HepG2 (cell line): ENCODE results near the gene CASKIN2. TPM values are rescaled to one million over a fixed set of nuclear protein-coding genes. Genes with fewer than 3 reads are reported as not detected.
A peak's percentile ranks its signal among the peaks of the same experiment; 100 is the strongest.

Experiments used
- ATAC-seq: fragments of 200-7000 bp; cut with Tn5 transposase; 3 replicates; pipeline ENCODE4 v1.9.1; 2020; ENCODE audit warnings: mild to moderate bottlenecking, moderate library complexity
- BruUV-seq: library from RNA; stranded (reverse); fragments of 400-500 nt; replicated peaks from 2 replicates; lab custom pipeline; 2021; lab: Mats Ljungman, UMichigan
- CTCF ChIA-PET: fragments of 300-600 bp; formaldehyde crosslinking; extraction: SDS; loops from one replicate; lab custom pipeline; 2021; ENCODE audit warnings: low total read pairs, inconsistent platforms, low intra/inter-chr PET ratio; lab: Yijun Ruan, JAX
- POLR2A ChIA-PET: fragments of 350-600 bp; sonication (Branson Sonifier 250); formaldehyde crosslinking; loops from one replicate; lab custom pipeline; 2020; ENCODE audit warnings: antibody characterized with exemption, inconsistent platforms; lab: Yijun Ruan, JAX
- DNase-seq: peaks from one replicate; pipeline ENCODE4 v3.0.0-alpha.2; 2015; ENCODE audit warnings: low spot score
- FAIRE-seq: peaks from 3 replicates; lab custom pipeline; 2011; peaks lifted over from hg19 to GRCh38; lab: Jason Lieb, UNC
- H2AFZ ChIP-seq: one replicate; pipeline ENCODE4 v1.6.1; 2011; ENCODE audit warnings: low read length, inconsistent platforms
- H3K27ac ChIP-seq: fragments of 300-600 bp; 3 replicates; pipeline ENCODE4 v1.8.0; 2011; ENCODE audit warnings: mixed run types, mild to moderate bottlenecking, mixed read lengths, low read length, inconsistent platforms; ENCODE audit not compliant: insufficient read depth; ENCODE audit errors: extremely low read length
- H3K27me3 ChIP-seq, 2 experiments: fragments of 200-600 bp in 1 of 2; 2 replicates in 1 of 2; 3 replicates in 1 of 2; pipeline versions ENCODE4 v1.6.0 to v1.8.0; 2011; ENCODE audit warnings: low read length in 2 of 2, mild to moderate bottlenecking in 2 of 2, moderate library complexity in 2 of 2, inconsistent platforms in 1 of 2; ENCODE audit not compliant: insufficient read depth in 2 of 2, control insufficient read depth in 1 of 2
- H3K36me3 ChIP-seq, 2 experiments: fragments of 200-600 bp in 1 of 2; replicated peaks in 1 of 2; 2 replicates in 1 of 2; 3 replicates in 1 of 2; pipeline versions ENCODE4 v1.5.1 to v1.8.0; 2011; ENCODE audit warnings: low read length in 2 of 2, inconsistent platforms in 1 of 2; ENCODE audit not compliant: insufficient read depth in 2 of 2, control insufficient read depth in 1 of 2
- H3K4me1 ChIP-seq: 2 replicates; pipeline ENCODE4 v1.5.1; 2012; ENCODE audit warnings: low read length, inconsistent platforms; ENCODE audit not compliant: insufficient read depth
- H3K4me2 ChIP-seq: 2 replicates; pipeline ENCODE4 v1.6.0; 2011; ENCODE audit warnings: low read depth, low read length, inconsistent platforms
- H3K4me3 ChIP-seq, 3 experiments: fragments of 200-600 bp in 1 of 3; sonication (generic), shearing (Covaris generic) in 1 of 3; replicated peaks in 1 of 3; 2 replicates each; pipeline ENCODE4 v1.5.1; 2011 to 2016; ENCODE audit warnings: low read length in 3 of 3, inconsistent platforms in 2 of 3, low read depth in 2 of 3, mild to moderate bottlenecking in 2 of 3, control low read depth in 1 of 3, mixed read lengths in 1 of 3; ENCODE audit not compliant: insufficient read depth in 1 of 3
- H3K79me2 ChIP-seq: one replicate; pipeline ENCODE4 v1.6.1; 2011; ENCODE audit warnings: low read length, inconsistent platforms; ENCODE audit not compliant: insufficient read depth
- H3K9ac ChIP-seq: 2 replicates; pipeline ENCODE4 v1.6.0; 2011; ENCODE audit warnings: mild to moderate bottlenecking, low read depth, low read length, inconsistent platforms; ENCODE audit not compliant: insufficient read depth
- H3K9me3 ChIP-seq: 2 replicates; pipeline ENCODE4 v1.5.1; 2012; ENCODE audit warnings: mild to moderate bottlenecking, low read length
- H4K20me1 ChIP-seq: 2 replicates; pipeline ENCODE4 v1.6.0; 2011; ENCODE audit warnings: inconsistent platforms, mild to moderate bottlenecking, low read length, moderate library complexity; ENCODE audit not compliant: insufficient read depth
- AGO2 ChIP-seq: fragments of 200-400 bp; formaldehyde crosslinking; optimal IDR thresholded peaks from 2 replicates; pipeline ENCODE3; 2017; ENCODE audit warnings: mild to moderate bottlenecking, low read depth, low read length, moderate library complexity
- FUBP1 ChIP-seq: sonication (generic); formaldehyde crosslinking; IDR thresholded peaks from 2 replicates; pipeline ENCODE4 v1.5.1; 2020; ENCODE audit warnings: missing genetic modification reagents, mild to moderate bottlenecking, borderline replicate concordance
- HIVEP1 ChIP-seq: sonication (generic); formaldehyde crosslinking; IDR thresholded peaks from 2 replicates; pipeline ENCODE4 v1.4.0; 2020; ENCODE audit warnings: mild to moderate bottlenecking, missing genetic modification reagents
- KLF13 ChIP-seq: sonication (generic); formaldehyde crosslinking; IDR thresholded peaks from 2 replicates; pipeline ENCODE4 v1.4.0; 2020; ENCODE audit warnings: mild to moderate bottlenecking, missing genetic modification reagents
- KMT2A ChIP-seq: sonication (generic); formaldehyde crosslinking; IDR thresholded peaks from 2 replicates; pipeline ENCODE4 v1.4.0; 2020; ENCODE audit warnings: missing genetic modification reagents
- NFRKB ChIP-seq: fragments of 450-650 bp; IDR thresholded peaks from 2 replicates; pipeline ENCODE4 v1.6.1; 2017
- NR2C2 ChIP-seq: sonication (generic); formaldehyde crosslinking; IDR thresholded peaks from 2 replicates; pipeline ENCODE4 v1.4.0; 2020; ENCODE audit warnings: missing genetic modification reagents, mild to moderate bottlenecking, moderate library complexity, borderline replicate concordance
- PATZ1 ChIP-seq: sonication (generic); formaldehyde crosslinking; IDR thresholded peaks from 2 replicates; pipeline ENCODE4 v1.4.0; 2020; ENCODE audit warnings: missing genetic modification reagents
- PHF21A ChIP-seq: sonication (generic); formaldehyde crosslinking; IDR thresholded peaks from 2 replicates; pipeline ENCODE4 v1.5.0; 2020; ENCODE audit warnings: mild to moderate bottlenecking, missing genetic modification reagents
- RARA ChIP-seq: IDR thresholded peaks from 2 replicates; pipeline ENCODE4 v1.6.1; 2016; ENCODE audit warnings: missing genetic modification reagents, missing compliant biosample characterization
- SRF ChIP-seq: IDR thresholded peaks from 2 replicates; pipeline ENCODE4 v1.6.1; 2011; ENCODE audit warnings: mild to moderate bottlenecking, low read depth, low read length, moderate library complexity
- TOE1 ChIP-seq: sonication (generic); formaldehyde crosslinking; IDR thresholded peaks from 2 replicates; pipeline ENCODE4 v1.4.0; 2020; ENCODE audit warnings: mild to moderate bottlenecking, missing genetic modification reagents
- ZFP36 ChIP-seq: fragments of 150-350 bp; IDR thresholded peaks from 2 replicates; pipeline ENCODE4 v1.6.1; 2018; ENCODE audit warnings: borderline replicate concordance, low read length, low read depth; ENCODE audit not compliant: partially characterized antibody
- ZNF136 ChIP-seq: sonication (generic); formaldehyde crosslinking; IDR thresholded peaks from 2 replicates; pipeline ENCODE4 v1.8.1; 2022; ENCODE audit warnings: low read depth, mild to moderate bottlenecking, moderate library complexity, missing genetic modification reagents
- ZNF776 ChIP-seq: sonication (generic); formaldehyde crosslinking; IDR thresholded peaks from 2 replicates; pipeline ENCODE4 v1.4.0; 2020; ENCODE audit warnings: mild to moderate bottlenecking, missing genetic modification reagents
- WGBS: methylation state at CpG from one replicate; pipeline ENCODE4 v1.1.6; 2017; ENCODE audit warnings: low lambda C conversion rate; 5-methylcytosine and 5-hydroxymethylcytosine counted together
- in situ Hi-C: cut with HindIII; loops from 2 replicates; pipeline ENCODE4 v1.10.0; 2017; ENCODE audit warnings: low pct_unique_long_range_greater_than_20kb; ENCODE audit not compliant: extremely low pct_ligation_motif_present
- intact Hi-C: fragments of 100-400 bp; cut with micrococcal nuclease; formaldehyde crosslinking; loops from one replicate; pipeline ENCODE4 v1.10.0; 2022; ENCODE audit not compliant: unreplicated experiment
- polyA plus RNA-seq, 8 experiments: library from polyadenylated mRNA; depleted of rRNA in 3 of 8; stranded (reverse) in 7 of 8; unstranded in 1 of 8; fragments of >200 nt; fragmentation: Illumina TruSeq in 4 of 8; extraction: Trizol in 4 of 8; gene quantifications; 2 replicates each; pipeline versions ENCODE4 v1.2.1 to v1.2.3, GENCODE V29; 2011 to 2016; ENCODE audit warnings: low read depth in 4 of 8, missing spikeins in 1 of 8, mixed read lengths in 1 of 8; ENCODE audit not compliant: insufficient read depth in 1 of 8
- total RNA-seq, 5 experiments: library from RNA; depleted of rRNA; stranded (reverse); fragments of >200 nt; fragmentation: Illumina TruSeq; extraction: Trizol; gene quantifications; 2 replicates each; pipeline ENCODE4 v1.2.3, GENCODE V29; 2016; ENCODE audit warnings: low read depth in 1 of 5

Gene CASKIN2
- total and polyA plus RNA-seq, 2 of the 13 experiments (the other 11 are each of a cell fraction or from before 2014, with no cell fraction given) = 5.2 to 7.8 TPM

DNA sequence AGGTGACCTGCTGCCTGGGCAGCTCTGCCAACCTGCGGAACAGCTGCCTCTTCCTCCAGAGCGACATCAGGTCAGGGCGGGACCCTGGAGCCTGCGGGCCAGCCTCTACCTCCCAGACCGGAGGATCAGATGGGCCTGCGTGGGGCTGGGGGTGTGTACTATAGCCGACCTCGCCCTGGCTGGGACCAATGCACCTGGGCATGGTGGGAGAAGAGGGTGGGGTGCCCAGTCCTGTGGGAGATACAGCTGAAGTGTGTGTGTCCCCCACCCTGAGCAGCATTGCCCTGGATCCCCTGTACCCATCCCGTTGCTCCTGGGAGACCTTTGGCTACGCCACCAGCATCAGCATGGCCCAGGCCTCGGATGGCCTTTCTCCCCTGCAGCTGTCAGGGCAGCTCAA is 19.3 kb downstream of the CASKIN2 start:
- no peak overlapping the region for H3K4me2 ChIP-seq
- no peaks in the 10 kb centered on the region for H3K27me3 ChIP-seq
- DNase-seq = no peak
- no TSS peak for BruUV-seq
- H4K20me1 ChIP-seq = no peaks in the 10 kb centered on the region
- no peaks in the 10 kb centered on the region for H3K79me2 ChIP-seq
- ATAC-seq = no peak
- in situ Hi-C loops (no loop called here), intact Hi-C loops (no loop called here)
- H2AFZ ChIP-seq = no peak overlapping the region
- peaks cover 59 to 81% of the 10 kb centered on the region in 2 experiments for H3K36me3 ChIP-seq
- POLR2A ChIA-PET = no interaction called here
- H3K4me3 ChIP-seq = no peak overlapping the region
- no peaks in the 10 kb centered on the region for H3K9me3 ChIP-seq
- TF ChIP-seq ZFP36 (no peak), NFRKB (no peak), ZNF776 (CRISPR knock-in tag) (peak; percentile 35; the same call in 1 of the 2 replicates), ZNF136 (CRISPR knock-in tag) (no peak), AGO2 (peak; percentile 38), FUBP1 (CRISPR knock-in tag) (no peak)
- H3K4me1 ChIP-seq = no peaks in the 10 kb centered on the region
- FAIRE-seq = no peak
- H3K27ac ChIP-seq = no peak overlapping the region
- H3K9ac ChIP-seq = no peak overlapping the region
- CTCF ChIA-PET = no interaction called here
- 92% methylated on average over 9 of the region's 11 CpGs for WGBS

- Histone ChIP-seq H3K79me2 (no peaks in the 10 kb centered on the region), H3K9ac (no peak overlapping the region), H3K27me3 (no peaks in the 10 kb centered on the region), H3K4me3 (no peak overlapping the region), H3K9me3 (no peaks in the 10 kb centered on the region), H2AFZ (no peak overlapping the region), H3K4me1 (no peaks in the 10 kb centered on the region), H3K27ac (no peak overlapping the region), H3K4me2 (no peak overlapping the region), H3K36me3 (peaks cover 59 to 77% of the 10 kb centered on the region in 2 experiments), H4K20me1 (peaks cover 3% of the 10 kb centered on the region; the same call in 1 of the 2 replicates)
- no TSS peak for BruUV-seq
- intact Hi-C loops (no loop called here), in situ Hi-C loops (no loop called here)
- POLR2A ChIA-PET = no interaction called here
- DNase-seq (no peak), ATAC-seq (no peak), FAIRE-seq (no peak)
- 98% methylated on average over 14 of the region's 14 CpGs for WGBS
- CTCF ChIA-PET = no interaction called here
- TF ChIP-seq RARA (CRISPR knock-in tag) = no peak
- no peak for TF ChIP-seq KMT2A
- no peak for TF ChIP-seq KLF13 (CRISPR knock-in tag)
- no peak for TF ChIP-seq PATZ1 (CRISPR knock-in tag)
- no peak for TF ChIP-seq SRF
- TF ChIP-seq TOE1 = no peak
- no peak for TF ChIP-seq PHF21A (CRISPR knock-in tag)
- TF ChIP-seq NR2C2 (CRISPR knock-in tag) = no peak
- TF ChIP-seq HIVEP1 = no peak
Observed at GRCh38 chr17:75494326-75494877, 20.9 kb downstream of the CASKIN2 start.
